ENCODE data around the gene HSPA9. TPM values are rescaled to one million over a fixed set of nuclear protein-coding genes. Genes with fewer than 3 reads are reported as not detected.

The HSPA9 gene
- total and polyA plus RNA-seq, 10 of the 15 experiments (the other 5 are each of a cell fraction or from before 2014, with no cell fraction given), result 145 to 455 (median 343) TPM

DNA sequence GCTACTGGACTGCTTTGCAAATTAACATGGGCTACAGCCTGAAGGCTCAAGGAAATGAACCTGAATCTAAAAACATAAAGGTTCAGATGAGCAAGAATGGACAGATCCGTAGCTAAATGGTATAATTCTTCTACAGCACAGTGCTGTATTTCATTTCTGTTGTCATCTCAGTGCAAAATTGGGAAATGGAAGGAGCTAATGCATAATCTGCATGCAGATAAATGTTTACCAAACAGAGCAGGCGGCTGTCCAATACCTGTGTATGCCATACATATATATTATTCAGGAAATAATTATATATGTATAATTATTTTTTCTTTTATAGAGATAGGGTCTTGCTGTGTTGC is 4.3 kb upstream of the HSPA9 start:
- Histone ChIP-seq H3K4me1 (ENCODE audit: control insufficient read depth, insufficient read depth, low read length) (no peaks in the 10 kb centered on the region), H3K79me2 (ENCODE audit: control insufficient read depth, insufficient read depth, low read length) (peaks cover 8% of the 10 kb centered on the region), H4K20me1 (ENCODE audit: control insufficient read depth, insufficient read depth) (no peaks in the 10 kb centered on the region), H3K4me3 (no peak overlapping the region), H3K27ac (ENCODE audit: control insufficient read depth, insufficient read depth) (no peak overlapping the region), H3K27me3 (replicated peaks in 1 of 2; ENCODE audit: control insufficient read depth in 2 of 2, insufficient read depth in 2 of 2, low read length in 1 of 2) (no peaks in the 10 kb centered on the region), H3K4me2 (ENCODE audit: control insufficient read depth, insufficient read depth) (no peak overlapping the region), H3K36me3 (ENCODE audit: control insufficient read depth in 2 of 2, insufficient read depth in 2 of 2, low read length in 1 of 2) (no peaks in the 10 kb centered on the region), H3K9ac (ENCODE audit: control insufficient read depth, insufficient read depth, low read length) (no peak overlapping the region), H3K9me3 (replicated peaks; ENCODE audit: control insufficient read depth, insufficient read depth, low read length) (no peaks in the 10 kb centered on the region), H2AFZ (ENCODE audit: control insufficient read depth, low read depth, low read length) (peak overlapping the region; percentile 22; the same call in 1 of the 2 replicates)
- BruUV-seq (replicated peaks), result no TSS peak
- ChIA-PET SMC1A (ENCODE audit: uncharacterized antibody, unreplicated experiment) (interaction anchor here (0.6 to 2.3 kb wide), 20 partner anchors 9 to 859 kb away, joined by 3 to 14 read pairs (median 4); partner anchors contain the start of gene DNAJC18), RAD21 (ENCODE audit: unreplicated experiment) (interaction anchor here (0.6 to 1.5 kb wide), 19 partner anchors 9 to 683 kb away, joined by 3 to 9 read pairs (median 4); partner anchors contain the start of gene ETF1), CTCF (interaction anchor here (0.6 to 2.4 kb wide), 40 partner anchors 8 to 808 kb away, joined by 3 to 41 read pairs (median 4); partner anchors contain the start of gene ETF1), POLR2A (interaction anchor here (0.5 to 1.2 kb wide), 4 partner anchors 14 to 368 kb away, joined by 3 to 6 read pairs (median 3); no protein-coding TSS in a partner anchor)
- no peak for ATAC-seq
- in situ Hi-C loops (cut with MboI), result loop anchor here (10.0 kb wide), 1 partner anchor 685 kb away; no protein-coding TSS in a partner anchor
- 0% methylated on average over 2 of the region's 2 CpGs for WGBS (ENCODE audit: insufficient coverage, insufficient replicate concordance, low lambda C conversion rate, missing lambda C conversion rate)
- no peak for DNase-seq (ENCODE audit: low read depth, low spot score)
- intact Hi-C loops (cut with micrococcal nuclease; ENCODE audit: unreplicated experiment), result loop anchor here (1.0 to 2.0 kb wide), 2 partner anchors 53 to 683 kb away; no protein-coding TSS in a partner anchor
- TF ChIP-seq STAT3 (IDR thresholded peaks at IDR 0.05; ENCODE audit: low read depth, low read length), result no peak
- no peak for TF ChIP-seq MEF2A (IDR thresholded peaks at IDR 0.05; ENCODE audit: insufficient read depth, low read depth, low read length)
- no peak for TF ChIP-seq SUZ12 (IDR thresholded peaks at IDR 0.05; ENCODE audit: unreplicated experiment)
- TF ChIP-seq CBFB (IDR thresholded peaks at IDR 0.05; ENCODE audit: low read depth), result no peak
- TF ChIP-seq, protein P1, sequence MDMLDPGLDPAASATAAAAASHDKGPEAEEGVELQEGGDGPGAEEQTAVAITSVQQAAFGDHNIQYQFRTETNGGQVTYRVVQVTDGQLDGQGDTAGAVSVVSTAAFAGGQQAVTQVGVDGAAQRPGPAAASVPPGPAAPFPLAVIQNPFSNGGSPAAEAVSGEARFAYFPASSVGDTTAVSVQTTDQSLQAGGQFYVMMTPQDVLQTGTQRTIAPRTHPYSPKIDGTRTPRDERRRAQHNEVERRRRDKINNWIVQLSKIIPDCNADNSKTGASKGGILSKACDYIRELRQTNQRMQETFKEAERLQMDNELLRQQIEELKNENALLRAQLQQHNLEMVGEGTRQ (IDR thresholded peaks at IDR 0.05; ENCODE audit: borderline replicate concordance, low read depth, low read length), result no peak
- no peak for TF ChIP-seq STAT1 (conservative IDR thresholded peaks at IDR 0.05)
- TF ChIP-seq, protein P2, sequence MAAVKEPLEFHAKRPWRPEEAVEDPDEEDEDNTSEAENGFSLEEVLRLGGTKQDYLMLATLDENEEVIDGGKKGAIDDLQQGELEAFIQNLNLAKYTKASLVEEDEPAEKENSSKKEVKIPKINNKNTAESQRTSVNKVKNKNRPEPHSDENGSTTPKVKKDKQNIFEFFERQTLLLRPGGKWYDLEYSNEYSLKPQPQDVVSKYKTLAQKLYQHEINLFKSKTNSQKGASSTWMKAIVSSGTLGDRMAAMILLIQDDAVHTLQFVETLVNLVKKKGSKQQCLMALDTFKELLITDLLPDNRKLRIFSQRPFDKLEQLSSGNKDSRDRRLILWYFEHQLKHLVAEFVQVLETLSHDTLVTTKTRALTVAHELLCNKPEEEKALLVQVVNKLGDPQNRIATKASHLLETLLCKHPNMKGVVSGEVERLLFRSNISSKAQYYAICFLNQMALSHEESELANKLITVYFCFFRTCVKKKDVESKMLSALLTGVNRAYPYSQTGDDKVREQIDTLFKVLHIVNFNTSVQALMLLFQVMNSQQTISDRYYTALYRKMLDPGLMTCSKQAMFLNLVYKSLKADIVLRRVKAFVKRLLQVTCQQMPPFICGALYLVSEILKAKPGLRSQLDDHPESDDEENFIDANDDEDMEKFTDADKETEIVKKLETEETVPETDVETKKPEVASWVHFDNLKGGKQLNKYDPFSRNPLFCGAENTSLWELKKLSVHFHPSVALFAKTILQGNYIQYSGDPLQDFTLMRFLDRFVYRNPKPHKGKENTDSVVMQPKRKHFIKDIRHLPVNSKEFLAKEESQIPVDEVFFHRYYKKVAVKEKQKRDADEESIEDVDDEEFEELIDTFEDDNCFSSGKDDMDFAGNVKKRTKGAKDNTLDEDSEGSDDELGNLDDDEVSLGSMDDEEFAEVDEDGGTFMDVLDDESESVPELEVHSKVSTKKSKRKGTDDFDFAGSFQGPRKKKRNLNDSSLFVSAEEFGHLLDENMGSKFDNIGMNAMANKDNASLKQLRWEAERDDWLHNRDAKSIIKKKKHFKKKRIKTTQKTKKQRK (IDR thresholded peaks at IDR 0.05; ENCODE audit: low read depth, low read length), result no peak
- TF ChIP-seq SMARCA5 (IDR thresholded peaks at IDR 0.05), result no peak
- TF ChIP-seq, protein P3, sequence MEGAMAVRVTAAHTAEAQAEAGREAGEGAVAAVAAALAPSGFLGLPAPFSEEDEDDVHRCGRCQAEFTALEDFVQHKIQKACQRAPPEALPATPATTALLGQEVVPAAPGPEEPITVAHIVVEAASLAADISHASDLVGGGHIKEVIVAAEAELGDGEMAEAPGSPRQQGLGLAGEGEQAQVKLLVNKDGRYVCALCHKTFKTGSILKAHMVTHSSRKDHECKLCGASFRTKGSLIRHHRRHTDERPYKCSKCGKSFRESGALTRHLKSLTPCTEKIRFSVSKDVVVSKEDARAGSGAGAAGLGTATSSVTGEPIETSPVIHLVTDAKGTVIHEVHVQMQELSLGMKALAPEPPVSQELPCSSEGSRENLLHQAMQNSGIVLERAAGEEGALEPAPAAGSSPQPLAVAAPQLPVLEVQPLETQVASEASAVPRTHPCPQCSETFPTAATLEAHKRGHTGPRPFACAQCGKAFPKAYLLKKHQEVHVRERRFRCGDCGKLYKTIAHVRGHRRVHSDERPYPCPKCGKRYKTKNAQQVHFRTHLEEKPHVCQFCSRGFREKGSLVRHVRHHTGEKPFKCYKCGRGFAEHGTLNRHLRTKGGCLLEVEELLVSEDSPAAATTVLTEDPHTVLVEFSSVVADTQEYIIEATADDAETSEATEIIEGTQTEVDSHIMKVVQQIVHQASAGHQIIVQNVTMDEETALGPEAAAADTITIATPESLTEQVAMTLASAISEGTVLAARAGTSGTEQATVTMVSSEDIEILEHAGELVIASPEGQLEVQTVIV (IDR thresholded peaks at IDR 0.05; ENCODE audit: borderline replicate concordance, partially characterized antibody), result no peak
- no peak for FAIRE-seq
